GM12874 (cell line): ENCODE data around the gene TEDC2.

Experiments used
- TF ChIP-seq, protein P1 (sequence below): IDR thresholded peaks from 2 replicates; pipeline ENCODE4 v1.5.1; 2011; ENCODE audit warnings: low read depth, mild to moderate bottlenecking, control low read depth, low read length, moderate library complexity; ENCODE audit not compliant: insufficient read depth

TEDC2 gene

DNA sequence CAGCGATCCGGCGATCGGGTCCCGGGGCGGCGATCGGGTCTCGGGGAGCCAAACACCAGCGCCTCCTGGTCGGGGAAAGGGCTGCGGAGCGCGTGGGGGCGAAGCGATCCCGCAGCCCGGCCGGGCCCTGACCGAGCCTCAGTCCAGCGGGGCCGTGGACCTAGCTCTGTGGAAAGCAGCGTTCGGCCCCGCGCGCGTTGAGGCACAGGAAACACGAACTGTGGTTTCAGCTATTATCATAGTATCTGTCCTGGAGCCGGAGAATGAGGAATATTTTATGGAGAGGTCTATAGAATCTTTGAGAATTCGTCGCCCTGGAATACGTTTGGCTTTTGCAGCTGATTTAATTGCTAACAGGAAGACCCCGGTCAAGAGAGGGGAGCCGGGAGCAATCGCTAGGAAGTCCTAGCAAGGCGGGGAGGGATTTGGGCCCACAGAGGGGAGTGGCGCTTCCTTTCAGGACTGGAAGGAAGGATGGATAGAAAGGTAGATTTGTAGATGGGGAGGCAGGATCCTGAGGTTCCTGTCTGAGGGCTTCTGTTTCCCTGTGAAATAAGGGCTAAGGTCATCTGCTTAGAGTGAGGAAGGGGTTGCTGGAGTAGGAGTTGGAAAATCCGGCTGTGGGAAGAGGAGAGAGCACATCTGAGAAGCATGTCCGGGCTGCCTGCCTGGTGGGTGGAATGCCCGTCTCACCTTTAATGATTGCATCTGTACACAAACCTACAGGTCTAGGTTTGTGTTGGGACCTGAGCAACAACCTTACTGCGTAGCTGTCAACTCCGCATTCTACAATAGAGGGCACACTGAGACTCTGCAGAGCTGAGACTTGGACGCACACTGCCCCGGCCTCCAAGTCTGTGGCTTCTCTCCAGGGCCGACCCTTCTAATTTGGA is 29.9 kb upstream of the TEDC2 start:
- TF ChIP-seq, protein P1, sequence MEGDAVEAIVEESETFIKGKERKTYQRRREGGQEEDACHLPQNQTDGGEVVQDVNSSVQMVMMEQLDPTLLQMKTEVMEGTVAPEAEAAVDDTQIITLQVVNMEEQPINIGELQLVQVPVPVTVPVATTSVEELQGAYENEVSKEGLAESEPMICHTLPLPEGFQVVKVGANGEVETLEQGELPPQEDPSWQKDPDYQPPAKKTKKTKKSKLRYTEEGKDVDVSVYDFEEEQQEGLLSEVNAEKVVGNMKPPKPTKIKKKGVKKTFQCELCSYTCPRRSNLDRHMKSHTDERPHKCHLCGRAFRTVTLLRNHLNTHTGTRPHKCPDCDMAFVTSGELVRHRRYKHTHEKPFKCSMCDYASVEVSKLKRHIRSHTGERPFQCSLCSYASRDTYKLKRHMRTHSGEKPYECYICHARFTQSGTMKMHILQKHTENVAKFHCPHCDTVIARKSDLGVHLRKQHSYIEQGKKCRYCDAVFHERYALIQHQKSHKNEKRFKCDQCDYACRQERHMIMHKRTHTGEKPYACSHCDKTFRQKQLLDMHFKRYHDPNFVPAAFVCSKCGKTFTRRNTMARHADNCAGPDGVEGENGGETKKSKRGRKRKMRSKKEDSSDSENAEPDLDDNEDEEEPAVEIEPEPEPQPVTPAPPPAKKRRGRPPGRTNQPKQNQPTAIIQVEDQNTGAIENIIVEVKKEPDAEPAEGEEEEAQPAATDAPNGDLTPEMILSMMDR, result peak; percentile 34; the same call in 1 of the 2 replicates

DNA sequence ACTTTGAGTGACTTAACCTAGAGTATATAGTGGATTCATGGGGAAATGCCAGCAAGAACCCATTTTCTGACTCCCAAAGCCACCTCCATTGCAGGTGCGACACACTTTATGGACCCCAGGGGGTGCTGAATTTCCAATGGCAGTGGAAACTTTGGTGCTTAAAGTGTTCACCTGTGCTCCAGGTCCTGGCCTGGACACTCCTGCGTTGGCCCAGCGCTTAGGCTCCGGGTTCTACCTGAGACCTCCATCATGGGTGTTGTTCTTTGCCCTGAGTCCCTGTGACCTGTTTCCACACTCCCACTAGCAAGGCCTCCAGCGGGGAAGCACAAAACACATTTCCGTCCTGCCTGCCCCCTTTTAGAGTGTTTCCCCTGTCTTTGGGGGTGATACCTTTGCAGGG is 27.6 kb upstream of the TEDC2 start:
- TF ChIP-seq, protein P1, result 0 out of 2 replicates have a peak, but pooled peaks have one; percentile 9

DNA sequence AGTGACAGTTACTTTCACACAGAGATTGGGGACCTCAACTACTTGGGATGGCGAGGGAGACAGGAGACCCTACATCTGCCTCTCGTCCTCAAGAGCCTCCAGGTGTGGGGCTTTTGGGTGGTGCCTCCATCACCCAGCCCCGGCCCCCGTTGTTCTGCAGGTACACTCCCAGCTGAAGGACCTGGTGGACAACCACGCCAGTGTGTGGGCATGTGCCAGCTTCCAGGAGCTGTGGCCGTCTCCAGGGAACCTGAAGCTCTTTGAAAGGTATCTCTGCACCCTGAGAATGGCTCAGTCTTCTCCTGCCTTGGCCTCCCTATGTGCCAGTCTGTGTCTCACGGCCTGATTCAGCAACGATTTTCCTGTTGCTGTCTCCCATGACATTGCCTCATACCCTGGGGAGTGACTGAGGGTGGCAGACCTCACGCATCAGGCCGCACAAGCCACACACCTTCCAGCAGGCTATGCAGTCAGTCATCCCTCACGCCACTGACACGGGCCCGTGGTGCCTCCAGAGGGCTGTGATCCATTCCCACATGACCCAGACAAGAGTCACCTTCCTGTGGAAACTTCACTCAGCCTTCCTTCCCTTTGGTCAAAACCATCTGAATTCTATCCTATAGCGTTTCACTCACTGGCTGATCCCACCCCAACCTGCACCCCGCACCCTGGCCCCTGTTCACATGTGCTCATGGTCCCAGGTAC is 27.0 kb upstream of the TEDC2 start:
- TF ChIP-seq, protein P1, result no peak

DNA sequence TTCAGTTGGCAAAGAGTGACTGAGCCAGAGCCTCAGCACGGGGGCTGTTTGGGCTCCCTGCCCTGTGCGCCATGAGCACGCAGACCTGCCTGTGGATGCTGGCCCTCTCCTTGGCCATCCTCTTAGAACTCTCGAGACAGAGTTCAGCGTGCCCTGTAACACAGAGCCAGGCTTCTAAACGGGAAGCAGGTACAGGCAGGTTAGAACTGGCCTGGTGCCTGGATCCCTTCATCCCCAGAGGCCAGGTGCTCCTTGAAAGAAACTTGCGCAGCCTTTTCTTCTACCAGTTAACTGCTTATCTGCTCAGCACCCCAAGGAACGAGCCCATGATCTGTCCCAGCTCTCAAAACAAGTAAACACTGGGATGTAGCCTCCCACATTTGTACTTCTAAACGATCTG is 23.8 kb upstream of the TEDC2 start:
- TF ChIP-seq, protein P1, result no peak

DNA sequence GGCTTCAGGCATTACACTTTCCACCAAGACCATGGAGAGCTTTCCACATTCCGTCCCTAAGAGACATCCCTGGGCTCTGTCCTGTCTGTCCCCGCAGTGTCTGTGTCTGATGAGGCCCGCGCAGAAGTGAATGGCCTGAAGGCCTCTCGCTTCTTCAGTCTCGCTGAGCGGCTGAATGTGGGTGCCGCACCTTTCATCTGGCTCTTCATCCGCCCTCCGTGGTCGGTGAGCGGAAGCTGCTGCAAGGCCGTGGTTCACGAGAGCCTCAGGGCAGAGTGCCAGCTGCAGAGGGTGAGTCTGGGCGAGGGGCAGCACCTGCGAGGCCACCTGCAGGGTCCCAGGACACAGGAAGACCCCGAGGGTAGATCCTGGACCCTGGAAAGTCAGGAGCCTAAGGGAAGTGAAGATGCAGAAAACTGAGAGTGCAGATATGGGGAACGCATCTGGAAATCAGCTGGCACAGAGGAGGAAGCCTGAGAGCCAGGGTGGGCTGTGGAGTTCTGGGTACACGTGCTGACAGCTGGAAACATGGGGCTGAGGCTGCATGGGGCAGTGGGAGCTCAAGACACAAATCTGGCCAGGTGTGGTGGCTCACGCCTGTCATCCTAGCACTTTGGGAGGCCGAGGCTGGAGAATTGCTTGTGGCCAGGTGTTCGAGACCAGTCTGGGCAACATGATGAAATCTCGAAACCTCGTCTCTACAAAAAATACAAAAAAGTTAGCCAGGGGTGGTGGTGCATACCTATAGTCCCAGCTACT is 22.7 kb upstream of the TEDC2 start:
- TF ChIP-seq, protein P1, result no peak

DNA sequence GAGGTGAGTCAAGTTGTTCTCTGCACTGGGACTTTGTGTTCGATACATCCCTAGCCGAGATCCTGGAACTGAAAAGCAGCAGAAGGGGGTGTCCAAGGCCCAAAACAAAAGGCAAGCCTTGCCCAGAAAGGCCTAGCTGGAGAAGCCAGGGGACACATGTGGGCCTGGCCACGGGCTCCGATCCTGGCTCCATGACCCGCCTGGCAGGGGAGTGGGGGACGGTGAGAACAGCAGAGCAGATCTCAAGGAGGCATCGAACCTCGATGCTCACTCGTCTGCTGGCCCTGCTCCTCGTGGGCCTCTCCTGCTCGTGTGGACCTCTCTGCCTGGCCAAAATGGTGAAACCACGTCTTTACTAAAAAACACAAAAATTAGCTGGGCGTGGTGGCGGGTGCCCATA is 21.8 kb upstream of the TEDC2 start:
- TF ChIP-seq, protein P1, result no peak

DNA sequence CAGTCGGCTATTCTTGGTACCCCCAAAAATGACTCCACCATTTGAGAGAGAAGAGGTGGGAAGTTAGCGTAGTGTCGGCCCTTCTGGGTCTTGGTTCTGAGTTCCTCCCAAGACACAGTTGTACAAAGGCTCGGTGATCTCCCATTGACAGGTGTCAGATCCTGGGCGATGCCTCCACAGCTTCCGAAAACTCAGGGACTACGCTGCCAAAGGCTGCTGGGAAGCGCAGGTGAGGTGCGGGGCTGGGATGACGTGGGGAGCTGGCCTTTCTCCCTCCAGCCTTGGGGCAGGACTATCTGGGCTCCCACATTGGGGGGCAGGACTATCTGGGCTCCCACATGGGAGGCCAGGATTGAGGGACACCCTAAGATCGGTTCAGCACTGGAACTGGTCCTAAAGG is 20.3 kb upstream of the TEDC2 start:
- TF ChIP-seq, protein P1, result no peak
